Measurements from ENCODE around the gene GALNT11. TPM values are rescaled to one million over a fixed set of nuclear protein-coding genes. Genes with fewer than 3 reads are reported as not detected.

The GALNT11 gene
- total RNA-seq, 1 experiment from 2014 or later: 24.1 TPM

DNA sequence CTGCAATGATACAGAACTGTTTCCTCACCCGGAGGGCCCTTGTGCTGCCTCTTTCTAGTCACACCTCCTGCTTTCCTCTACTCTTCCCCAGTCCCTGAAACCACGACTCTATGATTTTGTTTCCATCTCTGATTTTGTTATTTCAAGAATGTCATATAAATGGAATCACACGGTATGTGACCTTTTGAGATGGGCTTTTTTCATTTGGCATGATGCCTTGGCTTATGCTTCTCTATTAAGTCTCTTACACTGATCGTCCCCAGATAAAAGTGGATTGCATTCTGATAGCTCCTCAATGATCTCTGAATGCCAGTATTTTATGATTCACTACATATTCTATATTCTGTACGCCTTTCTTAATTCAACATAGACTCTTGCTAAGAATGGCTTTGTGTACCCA is 78.2 kb downstream of the GALNT11 start:
- TF ChIP-seq, protein P1, sequence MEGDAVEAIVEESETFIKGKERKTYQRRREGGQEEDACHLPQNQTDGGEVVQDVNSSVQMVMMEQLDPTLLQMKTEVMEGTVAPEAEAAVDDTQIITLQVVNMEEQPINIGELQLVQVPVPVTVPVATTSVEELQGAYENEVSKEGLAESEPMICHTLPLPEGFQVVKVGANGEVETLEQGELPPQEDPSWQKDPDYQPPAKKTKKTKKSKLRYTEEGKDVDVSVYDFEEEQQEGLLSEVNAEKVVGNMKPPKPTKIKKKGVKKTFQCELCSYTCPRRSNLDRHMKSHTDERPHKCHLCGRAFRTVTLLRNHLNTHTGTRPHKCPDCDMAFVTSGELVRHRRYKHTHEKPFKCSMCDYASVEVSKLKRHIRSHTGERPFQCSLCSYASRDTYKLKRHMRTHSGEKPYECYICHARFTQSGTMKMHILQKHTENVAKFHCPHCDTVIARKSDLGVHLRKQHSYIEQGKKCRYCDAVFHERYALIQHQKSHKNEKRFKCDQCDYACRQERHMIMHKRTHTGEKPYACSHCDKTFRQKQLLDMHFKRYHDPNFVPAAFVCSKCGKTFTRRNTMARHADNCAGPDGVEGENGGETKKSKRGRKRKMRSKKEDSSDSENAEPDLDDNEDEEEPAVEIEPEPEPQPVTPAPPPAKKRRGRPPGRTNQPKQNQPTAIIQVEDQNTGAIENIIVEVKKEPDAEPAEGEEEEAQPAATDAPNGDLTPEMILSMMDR (conservative IDR thresholded peaks at IDR 0.05): no peak
- H3K9me3 ChIP-seq (ENCODE audit: control insufficient read depth, low read depth, low read length): no peaks in the 10 kb centered on the region
- no peaks in the 10 kb centered on the region for H3K9me3 Mint-ChIP-seq
- H2AFZ ChIP-seq (ENCODE audit: low read length): no peak overlapping the region
- no peak overlapping the region for H3K14ac ChIP-seq (ENCODE audit: insufficient read depth, low read length)
- H3K4me1 ChIP-seq (ENCODE audit: insufficient read depth, low read length): no peaks in the 10 kb centered on the region
- H3K4me1 Mint-ChIP-seq: peaks cover 0 to 2% of the 10 kb centered on the region in 2 experiments; a peak in 1 of 4 replicates
- no peaks in the 10 kb centered on the region for H3K79me1 ChIP-seq (ENCODE audit: insufficient read depth, low read depth, low read length, poor library complexity, severe bottlenecking)
- H3K18ac ChIP-seq (ENCODE audit: insufficient read length, low read depth, low read length): no peak overlapping the region
- H2BK15ac ChIP-seq (ENCODE audit: low read depth, low read length): no peak overlapping the region
- no peak for DNase-seq
- H3K36me3 Mint-ChIP-seq (ENCODE audit: insufficient read depth in 1 of 3, low read depth in 3 of 3): peaks cover 8 to 23% (median 13%) of the 10 kb centered on the region in 3 experiments; a peak in 5 of 7 replicates
- no peak overlapping the region for H3K56ac ChIP-seq (ENCODE audit: insufficient read length, low read depth, low read length)
- H3K27me3 Mint-ChIP-seq (ENCODE audit: low read depth): no peaks in the 10 kb centered on the region
- H3K4me2 ChIP-seq (ENCODE audit: insufficient read depth, insufficient read length, low read length): no peak overlapping the region
- H2BK20ac ChIP-seq (ENCODE audit: low read depth, low read length, poor library complexity, severe bottlenecking): no peak overlapping the region
- no peak overlapping the region for H2BK120ac ChIP-seq (ENCODE audit: low read depth, low read length, poor library complexity, severe bottlenecking)
- H3K79me2 ChIP-seq (ENCODE audit: insufficient read depth, low read length): no peaks in the 10 kb centered on the region
- no peak overlapping the region for H2AK5ac ChIP-seq (ENCODE audit: insufficient read length, low read length)
- no peak overlapping the region for H3K23ac ChIP-seq (ENCODE audit: insufficient read length, low read depth, low read length)
- no peak overlapping the region for H4K8ac ChIP-seq (replicated peaks; ENCODE audit: insufficient read length, low read depth, low read length)
- H4K5ac ChIP-seq (ENCODE audit: insufficient read length, low read depth, low read length): no peak overlapping the region
- H3K27ac Mint-ChIP-seq: no peak overlapping the region
- H3K4ac ChIP-seq (ENCODE audit: low read depth, low read length): no peak overlapping the region
- no peaks in the 10 kb centered on the region for H3K27me3 ChIP-seq (ENCODE audit: insufficient read depth, low read length)
- H4K20me1 ChIP-seq (ENCODE audit: control insufficient read depth, insufficient read depth, insufficient read length): no peaks in the 10 kb centered on the region
- H2BK12ac ChIP-seq (ENCODE audit: insufficient read length, low read depth, low read length): no peak overlapping the region
- no peak overlapping the region for H3K4me3 Mint-ChIP-seq
- H2BK5ac ChIP-seq (ENCODE audit: insufficient read length, low read length): no peak overlapping the region
- H4K91ac ChIP-seq (ENCODE audit: insufficient read length, low read depth, low read length): no peak overlapping the region
- H3K9ac ChIP-seq (ENCODE audit: extremely low read depth, insufficient read length, low read length): no peak overlapping the region
- no CpG with 5 or more reads among the region's 5 CpGs for WGBS (ENCODE audit: extremely low coverage, insufficient read length, low lambda C conversion rate)
- no peak overlapping the region for H3K27ac ChIP-seq (ENCODE audit: insufficient read length, low read depth, low read length)
- no peak overlapping the region for H3T11ph ChIP-seq (ENCODE audit: low read length)
- no peaks in the 10 kb centered on the region for H3K23me2 ChIP-seq (ENCODE audit: insufficient read length, low read depth, low read length, poor library complexity, severe bottlenecking)
